ENCODE data around the gene NKD2. TPM values are rescaled to one million over a fixed set of nuclear protein-coding genes. Genes with fewer than 3 reads are reported as not detected.

NKD2 gene
- total RNA-seq, 1 donor from 2014 or later, result 3.7 TPM

DNA sequence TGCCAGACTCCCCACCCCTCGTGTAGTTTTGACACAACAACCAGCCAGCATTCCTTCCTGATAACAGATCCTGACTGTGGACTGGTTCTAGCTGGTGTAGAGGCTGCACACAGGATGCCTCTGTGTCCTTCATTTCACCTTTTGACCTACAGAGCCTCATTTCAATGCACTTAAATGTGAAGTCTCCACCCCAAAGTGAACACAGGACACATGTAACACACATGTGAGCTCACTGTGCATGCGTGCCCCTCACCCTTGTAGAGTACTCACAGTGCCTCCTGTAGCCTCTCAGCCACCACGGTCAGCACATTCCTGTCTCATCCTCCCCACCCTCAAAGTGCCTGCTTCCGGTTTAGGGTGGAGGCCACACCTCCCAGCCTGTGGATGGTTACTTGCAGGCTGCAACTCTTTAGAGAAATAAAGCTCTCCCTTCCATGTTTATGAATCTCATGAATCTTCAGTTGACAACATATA is 11.6 kb upstream of the NKD2 start:
- Histone ChIP-seq H3K27ac (replicated peaks) (peak overlapping the region; percentile 51), H3K27me3 (ENCODE audit: low read depth) (no peaks in the 10 kb centered on the region), H3K36me3 (no peaks in the 10 kb centered on the region), H3K9me3 (replicated peaks) (no peaks in the 10 kb centered on the region), H3K4me1 (peaks cover 40% of the 10 kb centered on the region), H3K4me3 (peak overlapping the region; percentile 55)
- DNase-seq, result peak; percentile 39
- TF ChIP-seq, protein P1, sequence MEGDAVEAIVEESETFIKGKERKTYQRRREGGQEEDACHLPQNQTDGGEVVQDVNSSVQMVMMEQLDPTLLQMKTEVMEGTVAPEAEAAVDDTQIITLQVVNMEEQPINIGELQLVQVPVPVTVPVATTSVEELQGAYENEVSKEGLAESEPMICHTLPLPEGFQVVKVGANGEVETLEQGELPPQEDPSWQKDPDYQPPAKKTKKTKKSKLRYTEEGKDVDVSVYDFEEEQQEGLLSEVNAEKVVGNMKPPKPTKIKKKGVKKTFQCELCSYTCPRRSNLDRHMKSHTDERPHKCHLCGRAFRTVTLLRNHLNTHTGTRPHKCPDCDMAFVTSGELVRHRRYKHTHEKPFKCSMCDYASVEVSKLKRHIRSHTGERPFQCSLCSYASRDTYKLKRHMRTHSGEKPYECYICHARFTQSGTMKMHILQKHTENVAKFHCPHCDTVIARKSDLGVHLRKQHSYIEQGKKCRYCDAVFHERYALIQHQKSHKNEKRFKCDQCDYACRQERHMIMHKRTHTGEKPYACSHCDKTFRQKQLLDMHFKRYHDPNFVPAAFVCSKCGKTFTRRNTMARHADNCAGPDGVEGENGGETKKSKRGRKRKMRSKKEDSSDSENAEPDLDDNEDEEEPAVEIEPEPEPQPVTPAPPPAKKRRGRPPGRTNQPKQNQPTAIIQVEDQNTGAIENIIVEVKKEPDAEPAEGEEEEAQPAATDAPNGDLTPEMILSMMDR (IDR thresholded peaks at IDR 0.05; ENCODE audit: borderline replicate concordance), result no peak
- intact Hi-C loops (cut with micrococcal nuclease), result no loop called here

DNA sequence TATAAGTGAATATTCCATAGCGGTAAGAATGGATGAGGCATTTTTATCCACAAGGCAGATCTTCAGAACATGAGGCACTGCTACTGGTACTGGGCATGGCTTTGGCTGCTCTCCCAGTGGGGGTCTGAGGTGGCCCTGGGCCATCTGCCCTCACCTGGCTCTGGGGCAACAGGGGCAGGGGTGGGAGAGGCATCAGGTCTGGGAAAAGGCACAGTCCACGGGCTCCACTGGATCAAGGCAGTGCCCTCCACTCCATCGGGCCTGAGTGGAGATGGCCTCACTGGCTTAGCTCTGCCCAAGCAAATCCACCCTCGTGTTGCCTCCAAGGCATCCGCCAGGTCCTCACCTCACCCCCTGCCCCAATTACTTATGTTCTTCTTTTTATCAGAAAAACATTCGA is 10.9 kb upstream of the NKD2 start:
- no peak for DNase-seq
- Histone ChIP-seq H3K27me3 (ENCODE audit: low read depth) (no peaks in the 10 kb centered on the region), H3K4me1 (peaks cover 35% of the 10 kb centered on the region), H3K9me3 (replicated peaks) (no peaks in the 10 kb centered on the region), H3K27ac (replicated peaks) (peak overlapping the region; percentile 51), H3K4me3 (no peak overlapping the region), H3K36me3 (no peaks in the 10 kb centered on the region)
- TF ChIP-seq, protein P1 (IDR thresholded peaks at IDR 0.05; ENCODE audit: borderline replicate concordance), result no peak
- intact Hi-C loops (cut with micrococcal nuclease), result no loop called here

DNA sequence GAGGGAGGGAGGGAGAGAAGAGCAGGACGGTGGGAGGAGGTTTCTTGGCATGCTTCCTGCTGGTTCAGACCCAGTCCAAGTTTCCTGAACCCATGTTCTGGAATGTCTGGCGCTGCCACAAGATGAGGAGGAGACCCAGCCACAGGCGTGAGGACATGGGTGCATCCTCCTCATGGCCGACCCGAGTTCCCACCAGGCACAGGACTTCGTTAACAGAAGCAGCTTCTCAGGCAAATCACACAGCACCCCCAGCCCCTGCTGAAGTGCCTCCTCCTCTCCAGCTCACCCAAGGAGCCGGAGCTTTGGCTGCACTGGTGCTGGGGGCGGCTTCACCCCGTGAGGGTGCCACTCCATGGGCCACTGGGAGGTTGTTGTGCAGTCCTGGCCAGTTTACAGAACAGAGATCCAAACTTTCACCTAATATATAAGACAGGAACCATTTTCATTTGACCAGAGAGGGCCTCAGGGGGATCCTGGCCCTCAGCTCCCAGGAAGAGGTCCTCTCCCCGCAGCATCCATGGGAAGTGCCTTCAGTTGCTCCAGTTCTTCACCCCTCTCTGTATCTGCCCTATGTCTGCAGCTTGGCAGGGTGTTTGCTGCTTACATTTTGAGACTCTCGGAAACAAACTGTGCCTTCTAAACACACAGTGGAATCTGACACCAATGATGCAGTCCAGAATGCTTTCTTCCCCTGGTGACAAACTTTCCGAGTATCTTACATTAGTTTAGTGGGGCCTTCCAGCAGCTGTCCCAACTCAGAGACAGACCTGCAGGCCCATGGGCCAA is 10.2 kb upstream of the NKD2 start:
- intact Hi-C loops (cut with micrococcal nuclease), result no loop called here
- DNase-seq, result peak; percentile 14
- Histone ChIP-seq H3K4me3 (no peak overlapping the region), H3K4me1 (peaks cover 33% of the 10 kb centered on the region), H3K27ac (replicated peaks) (peak overlapping the region; percentile 34), H3K36me3 (no peaks in the 10 kb centered on the region), H3K9me3 (replicated peaks) (no peaks in the 10 kb centered on the region), H3K27me3 (ENCODE audit: low read depth) (no peaks in the 10 kb centered on the region)
- TF ChIP-seq, protein P1 (IDR thresholded peaks at IDR 0.05; ENCODE audit: borderline replicate concordance), result no peak

DNA sequence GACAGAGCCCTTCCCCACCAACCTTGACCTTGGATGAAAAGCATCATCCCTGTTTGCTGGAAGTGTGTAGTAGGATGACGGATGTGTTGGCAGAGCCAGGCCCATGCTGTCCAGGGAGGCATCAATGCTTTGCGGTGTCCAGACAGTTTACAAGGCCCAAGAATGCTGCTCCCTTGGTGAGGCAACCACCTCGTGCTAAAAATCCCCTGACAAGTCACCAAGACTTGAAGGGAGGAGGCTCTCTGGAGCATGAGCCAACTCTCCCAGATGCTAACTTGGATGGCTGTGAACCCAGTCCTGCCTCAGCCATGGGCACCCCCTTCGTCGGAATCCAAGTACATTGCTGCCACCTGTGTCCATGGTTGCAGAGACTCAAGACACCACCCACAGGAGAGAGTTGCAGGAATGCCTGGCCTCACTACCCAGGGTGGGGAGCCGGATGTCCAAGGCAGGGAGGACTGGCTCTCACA is 9.5 kb upstream of the NKD2 start:
- DNase-seq, result no peak
- H3K27me3 ChIP-seq (ENCODE audit: low read depth), result no peaks in the 10 kb centered on the region
- no peaks in the 10 kb centered on the region for H3K36me3 ChIP-seq
- H3K9me3 ChIP-seq (replicated peaks), result no peaks in the 10 kb centered on the region
- H3K27ac ChIP-seq (replicated peaks), result peak overlapping the region; percentile 34
- intact Hi-C loops (cut with micrococcal nuclease), result no loop called here
- TF ChIP-seq, protein P1 (IDR thresholded peaks at IDR 0.05; ENCODE audit: borderline replicate concordance), result no peak
- H3K4me3 ChIP-seq, result no peak overlapping the region
- H3K4me1 ChIP-seq, result peaks cover 32% of the 10 kb centered on the region

DNA sequence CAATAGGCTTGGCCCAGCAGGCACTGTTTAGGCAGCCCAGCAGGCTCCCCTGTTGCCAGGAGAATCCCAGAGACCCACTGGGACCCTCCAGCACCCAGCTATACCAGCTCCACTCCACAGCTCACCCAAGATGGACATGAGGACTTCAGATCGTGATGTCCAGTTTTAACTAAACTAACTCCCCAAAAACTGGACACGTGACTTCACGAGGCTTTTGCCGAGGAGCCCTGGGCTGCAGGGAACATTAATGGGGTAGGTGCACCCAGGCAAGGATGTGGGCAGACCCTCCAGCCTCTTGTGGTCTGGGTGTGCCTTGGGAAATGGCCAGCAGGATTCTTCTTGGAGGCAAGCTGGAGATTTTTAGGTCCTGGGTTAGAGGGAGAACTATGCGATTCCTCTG is 8.9 kb upstream of the NKD2 start:
- H3K27me3 ChIP-seq (ENCODE audit: low read depth), result no peaks in the 10 kb centered on the region
- H3K36me3 ChIP-seq, result no peaks in the 10 kb centered on the region
- no peak overlapping the region for H3K27ac ChIP-seq (replicated peaks)
- no peaks in the 10 kb centered on the region for H3K9me3 ChIP-seq (replicated peaks)
- H3K4me1 ChIP-seq, result peaks cover 35% of the 10 kb centered on the region
- intact Hi-C loops (cut with micrococcal nuclease), result no loop called here
- no peak for DNase-seq
- no peak overlapping the region for H3K4me3 ChIP-seq
- TF ChIP-seq, protein P1 (IDR thresholded peaks at IDR 0.05; ENCODE audit: borderline replicate concordance), result no peak

All from left ventricle myocardium inferior (tissue), 1 donor.